Measurements from ENCODE around the gene TAF6.

DNA sequence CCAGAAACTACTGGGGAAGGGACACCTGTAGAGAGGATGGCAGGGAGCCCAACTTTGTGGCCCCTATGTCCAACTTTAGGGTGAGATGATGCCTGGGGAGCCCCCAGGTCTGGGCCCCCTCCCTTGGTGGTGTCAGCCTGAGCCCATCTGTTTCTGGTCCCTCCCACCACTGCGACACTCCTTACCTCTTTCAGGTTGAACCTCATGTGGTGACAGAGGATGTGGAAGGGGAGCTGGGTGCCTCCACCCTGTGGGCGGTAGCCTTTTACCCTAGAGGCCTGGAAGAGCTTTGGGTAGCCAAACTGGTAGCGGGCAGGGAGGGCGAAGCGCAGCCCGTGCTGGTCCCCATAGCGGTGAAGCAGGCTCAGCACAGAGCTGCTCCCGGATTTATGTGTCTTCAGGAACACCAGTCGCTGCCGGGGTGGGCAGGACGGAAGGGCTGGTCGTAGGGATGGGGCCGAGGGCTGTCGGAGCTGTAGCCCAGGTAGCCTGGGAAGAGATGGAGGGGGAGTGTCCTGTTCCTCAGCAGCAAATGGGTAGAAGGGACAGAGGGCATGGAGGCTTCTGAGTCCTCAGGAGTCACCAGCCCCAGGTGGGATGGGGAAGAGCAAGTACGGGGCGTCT lies 47.3 kb upstream of the TAF6 start:
- TF ChIP-seq, protein P1, sequence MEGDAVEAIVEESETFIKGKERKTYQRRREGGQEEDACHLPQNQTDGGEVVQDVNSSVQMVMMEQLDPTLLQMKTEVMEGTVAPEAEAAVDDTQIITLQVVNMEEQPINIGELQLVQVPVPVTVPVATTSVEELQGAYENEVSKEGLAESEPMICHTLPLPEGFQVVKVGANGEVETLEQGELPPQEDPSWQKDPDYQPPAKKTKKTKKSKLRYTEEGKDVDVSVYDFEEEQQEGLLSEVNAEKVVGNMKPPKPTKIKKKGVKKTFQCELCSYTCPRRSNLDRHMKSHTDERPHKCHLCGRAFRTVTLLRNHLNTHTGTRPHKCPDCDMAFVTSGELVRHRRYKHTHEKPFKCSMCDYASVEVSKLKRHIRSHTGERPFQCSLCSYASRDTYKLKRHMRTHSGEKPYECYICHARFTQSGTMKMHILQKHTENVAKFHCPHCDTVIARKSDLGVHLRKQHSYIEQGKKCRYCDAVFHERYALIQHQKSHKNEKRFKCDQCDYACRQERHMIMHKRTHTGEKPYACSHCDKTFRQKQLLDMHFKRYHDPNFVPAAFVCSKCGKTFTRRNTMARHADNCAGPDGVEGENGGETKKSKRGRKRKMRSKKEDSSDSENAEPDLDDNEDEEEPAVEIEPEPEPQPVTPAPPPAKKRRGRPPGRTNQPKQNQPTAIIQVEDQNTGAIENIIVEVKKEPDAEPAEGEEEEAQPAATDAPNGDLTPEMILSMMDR (tag by site-specific recombination; IDR thresholded peaks at IDR 0.05), result no peak
- TF ChIP-seq, protein P2, sequence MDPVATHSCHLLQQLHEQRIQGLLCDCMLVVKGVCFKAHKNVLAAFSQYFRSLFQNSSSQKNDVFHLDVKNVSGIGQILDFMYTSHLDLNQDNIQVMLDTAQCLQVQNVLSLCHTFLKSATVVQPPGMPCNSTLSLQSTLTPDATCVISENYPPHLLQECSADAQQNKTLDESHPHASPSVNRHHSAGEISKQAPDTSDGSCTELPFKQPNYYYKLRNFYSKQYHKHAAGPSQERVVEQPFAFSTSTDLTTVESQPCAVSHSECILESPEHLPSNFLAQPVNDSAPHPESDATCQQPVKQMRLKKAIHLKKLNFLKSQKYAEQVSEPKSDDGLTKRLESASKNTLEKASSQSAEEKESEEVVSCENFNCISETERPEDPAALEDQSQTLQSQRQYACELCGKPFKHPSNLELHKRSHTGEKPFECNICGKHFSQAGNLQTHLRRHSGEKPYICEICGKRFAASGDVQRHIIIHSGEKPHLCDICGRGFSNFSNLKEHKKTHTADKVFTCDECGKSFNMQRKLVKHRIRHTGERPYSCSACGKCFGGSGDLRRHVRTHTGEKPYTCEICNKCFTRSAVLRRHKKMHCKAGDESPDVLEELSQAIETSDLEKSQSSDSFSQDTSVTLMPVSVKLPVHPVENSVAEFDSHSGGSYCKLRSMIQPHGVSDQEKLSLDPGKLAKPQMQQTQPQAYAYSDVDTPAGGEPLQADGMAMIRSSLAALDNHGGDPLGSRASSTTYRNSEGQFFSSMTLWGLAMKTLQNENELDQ (tag by site-specific recombination; IDR thresholded peaks at IDR 0.05; ENCODE audit: low read depth), result no peak
- no peak for TF ChIP-seq MYNN (tag by site-specific recombination; IDR thresholded peaks at IDR 0.05; ENCODE audit: borderline replicate concordance)
- no peak for TF ChIP-seq KLF10 (tag by site-specific recombination; IDR thresholded peaks at IDR 0.05)
- no peak for TF ChIP-seq ZNF394 (tag by site-specific recombination; IDR thresholded peaks at IDR 0.05; ENCODE audit: borderline replicate concordance)
- TF ChIP-seq, protein P3, sequence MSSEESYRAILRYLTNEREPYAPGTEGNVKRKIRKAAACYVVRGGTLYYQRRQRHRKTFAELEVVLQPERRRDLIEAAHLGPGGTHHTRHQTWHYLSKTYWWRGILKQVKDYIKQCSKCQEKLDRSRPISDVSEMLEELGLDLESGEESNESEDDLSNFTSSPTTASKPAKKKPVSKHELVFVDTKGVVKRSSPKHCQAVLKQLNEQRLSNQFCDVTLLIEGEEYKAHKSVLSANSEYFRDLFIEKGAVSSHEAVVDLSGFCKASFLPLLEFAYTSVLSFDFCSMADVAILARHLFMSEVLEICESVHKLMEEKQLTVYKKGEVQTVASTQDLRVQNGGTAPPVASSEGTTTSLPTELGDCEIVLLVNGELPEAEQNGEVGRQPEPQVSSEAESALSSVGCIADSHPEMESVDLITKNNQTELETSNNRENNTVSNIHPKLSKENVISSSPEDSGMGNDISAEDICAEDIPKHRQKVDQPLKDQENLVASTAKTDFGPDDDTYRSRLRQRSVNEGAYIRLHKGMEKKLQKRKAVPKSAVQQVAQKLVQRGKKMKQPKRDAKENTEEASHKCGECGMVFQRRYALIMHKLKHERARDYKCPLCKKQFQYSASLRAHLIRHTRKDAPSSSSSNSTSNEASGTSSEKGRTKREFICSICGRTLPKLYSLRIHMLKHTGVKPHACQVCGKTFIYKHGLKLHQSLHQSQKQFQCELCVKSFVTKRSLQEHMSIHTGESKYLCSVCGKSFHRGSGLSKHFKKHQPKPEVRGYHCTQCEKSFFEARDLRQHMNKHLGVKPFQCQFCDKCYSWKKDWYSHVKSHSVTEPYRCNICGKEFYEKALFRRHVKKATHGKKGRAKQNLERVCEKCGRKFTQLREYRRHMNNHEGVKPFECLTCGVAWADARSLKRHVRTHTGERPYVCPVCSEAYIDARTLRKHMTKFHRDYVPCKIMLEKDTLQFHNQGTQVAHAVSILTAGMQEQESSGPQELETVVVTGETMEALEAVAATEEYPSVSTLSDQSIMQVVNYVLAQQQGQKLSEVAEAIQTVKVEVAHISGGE (tag by site-specific recombination; conservative IDR thresholded peaks at IDR 0.05; ENCODE audit: low read depth), result no peak
- TF ChIP-seq, protein P4, sequence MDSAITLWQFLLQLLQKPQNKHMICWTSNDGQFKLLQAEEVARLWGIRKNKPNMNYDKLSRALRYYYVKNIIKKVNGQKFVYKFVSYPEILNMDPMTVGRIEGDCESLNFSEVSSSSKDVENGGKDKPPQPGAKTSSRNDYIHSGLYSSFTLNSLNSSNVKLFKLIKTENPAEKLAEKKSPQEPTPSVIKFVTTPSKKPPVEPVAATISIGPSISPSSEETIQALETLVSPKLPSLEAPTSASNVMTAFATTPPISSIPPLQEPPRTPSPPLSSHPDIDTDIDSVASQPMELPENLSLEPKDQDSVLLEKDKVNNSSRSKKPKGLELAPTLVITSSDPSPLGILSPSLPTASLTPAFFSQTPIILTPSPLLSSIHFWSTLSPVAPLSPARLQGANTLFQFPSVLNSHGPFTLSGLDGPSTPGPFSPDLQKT (IDR thresholded peaks at IDR 0.05; ENCODE audit: borderline replicate concordance, low read depth, low read length), result no peak
- TF ChIP-seq ZNF223 (tag by site-specific recombination; IDR thresholded peaks at IDR 0.05), result no peak

Measured in HEK293 (cell line).